ENCODE measurements around the gene KLHDC7B. TPM values are rescaled to one million over a fixed set of nuclear protein-coding genes. Genes with fewer than 3 reads are reported as not detected.

The KLHDC7B gene
- total RNA-seq, 6 donors from 2014 or later: 0.39 to 1.5 (median 0.81) TPM; not detected in 2

Other genes with a start within 250 kb of the KLHDC7B start
- gene PLXNB2, start 238.3 kb upstream of the KLHDC7B start, total RNA-seq: 100 to 1,000 TPM; 218 to 407 (median 313) TPM
- gene DENND6B, start 218.9 kb upstream of the KLHDC7B start, total RNA-seq: 10 to 100 TPM in 5 of 6 donors, 1 to 10 TPM in 1; 9.5 to 24.1 (median 12.7) TPM
- 100 to 1,000 TPM in 2 of 6 donors, 10 to 100 TPM in 4; 53.0 to 264 (median 63.8) TPM for gene PPP6R2, start 202.6 kb upstream of the KLHDC7B start, total RNA-seq
- gene SBF1, start 70.9 kb upstream of the KLHDC7B start, total RNA-seq: 100 to 1,000 TPM in 1 of 6 donors, 10 to 100 TPM in 5; 44.6 to 117 (median 75.7) TPM
- gene ADM2, start 64.4 kb upstream of the KLHDC7B start, total RNA-seq: 1 to 10 TPM in 4 of 6 donors, under 1 TPM in 2; 0.30 to 3.1 (median 1.6) TPM
- gene MIOX, start 59.0 kb upstream of the KLHDC7B start, total RNA-seq: not detected
- 10 to 100 TPM; 36.0 to 87.4 (median 77.4) TPM for gene LMF2, start 38.2 kb upstream of the KLHDC7B start, total RNA-seq
- 100 to 1,000 TPM in 1 of 6 donors, 10 to 100 TPM in 5; 55.4 to 104 (median 62.2) TPM for gene NCAPH2, start 37.7 kb upstream of the KLHDC7B start, total RNA-seq
- gene SCO2, start 20.3 kb upstream of the KLHDC7B start, total RNA-seq: 10 to 100 TPM in 2 of 6 donors, 1 to 10 TPM in 3, not detected in 1; 1.7 to 14.0 (median 9.2) TPM
- gene TYMP, start 15.9 kb upstream of the KLHDC7B start, total RNA-seq: 100 to 1,000 TPM; 162 to 346 (median 248) TPM
- 1 to 10 TPM in 1 of 6 donors, not detected in 5; 3.4 TPM for gene SYCE3, start 17.0 kb downstream of the KLHDC7B start, total RNA-seq
- gene CPT1B, start 32.5 kb downstream of the KLHDC7B start, total RNA-seq: 10 to 100 TPM in 5 of 6 donors, 1 to 10 TPM in 1; 7.3 to 54.5 (median 19.4) TPM
- gene CHKB, start 37.0 kb downstream of the KLHDC7B start, total RNA-seq: 100 to 1,000 TPM in 2 of 6 donors, 10 to 100 TPM in 4; 42.7 to 294 (median 87.8) TPM
- gene MAPK8IP2, start 54.9 kb downstream of the KLHDC7B start, total RNA-seq: 1 to 10 TPM; 1.0 to 5.5 (median 3.4) TPM
- 10 to 100 TPM; 29.8 to 99.0 (median 59.2) TPM for gene ARSA, start 82.3 kb downstream of the KLHDC7B start, total RNA-seq
- 100 to 1,000 TPM in 1 of 6 donors, 10 to 100 TPM in 5; 16.6 to 105 (median 51.1) TPM for gene SHANK3, start 126.9 kb downstream of the KLHDC7B start, total RNA-seq
- gene ACR, start 192.3 kb downstream of the KLHDC7B start, total RNA-seq: 1 to 10 TPM in 4 of 6 donors, under 1 TPM in 2; 0.71 to 3.9 (median 1.5) TPM
- 10 to 100 TPM; 24.9 to 74.4 (median 38.1) TPM for gene RABL2B, start 237.7 kb downstream of the KLHDC7B start, total RNA-seq

All from upper lobe of left lung (tissue), 6 donors.